ENCODE data around the gene SYCP3. TPM values are rescaled to one million over a fixed set of nuclear protein-coding genes. Genes with fewer than 3 reads are reported as not detected.

The SYCP3 gene
- total RNA-seq, 6 experiments from 2014 or later, result not detected

- no peaks in the 10 kb centered on the region for H3K9me3 Mint-ChIP-seq
- peaks cover 19% of the 10 kb centered on the region for H3K4me1 Mint-ChIP-seq (ENCODE audit: low read depth)
- no peaks in the 10 kb centered on the region for H3K36me3 Mint-ChIP-seq (ENCODE audit: low read depth)
- TF ChIP-seq CTCF (IDR thresholded peaks at IDR 0.05), result no peak
- no peak for DNase-seq
- H3K27me3 Mint-ChIP-seq (ENCODE audit: insufficient read depth), result no peaks in the 10 kb centered on the region
- 0 out of 2 replicates have a peak overlapping the region, but pooled peaks have one; percentile 1 for H3K27ac Mint-ChIP-seq
- H3K4me3 Mint-ChIP-seq, result no peak overlapping the region
These were observed 32.0 kb downstream of the SYCP3 start for GRCh38 chr12:101707131-101707782.

- H3K4me3 Mint-ChIP-seq, result no peak overlapping the region
- no peaks in the 10 kb centered on the region for H3K27me3 Mint-ChIP-seq (ENCODE audit: insufficient read depth)
- DNase-seq, result no peak
- no peak for TF ChIP-seq CTCF (IDR thresholded peaks at IDR 0.05)
- H3K4me1 Mint-ChIP-seq (ENCODE audit: low read depth), result peaks cover 20% of the 10 kb centered on the region
- H3K27ac Mint-ChIP-seq, result no peak overlapping the region
- H3K9me3 Mint-ChIP-seq, result no peaks in the 10 kb centered on the region
- H3K36me3 Mint-ChIP-seq (ENCODE audit: low read depth), result no peaks in the 10 kb centered on the region
These were observed 32.9 kb downstream of the SYCP3 start for GRCh38 chr12:101706403-101706802.

GRCh38 chr12:101703487-101703886 lies 35.8 kb downstream of the SYCP3 start:
- Mint-ChIP-seq H3K36me3 (ENCODE audit: low read depth) (no peaks in the 10 kb centered on the region), H3K4me1 (ENCODE audit: low read depth) (peaks cover 42% of the 10 kb centered on the region), H3K4me3 (no peak overlapping the region), H3K27me3 (ENCODE audit: insufficient read depth) (no peaks in the 10 kb centered on the region), H3K9me3 (no peaks in the 10 kb centered on the region), H3K27ac (no peak overlapping the region)
- no peak for DNase-seq
- TF ChIP-seq CTCF (IDR thresholded peaks at IDR 0.05), result no peak

GRCh38 chr12:101700299-101700820 lies 38.9 kb downstream of the SYCP3 start:
- no peak for DNase-seq
- H3K9me3 Mint-ChIP-seq, result no peaks in the 10 kb centered on the region
- H3K27me3 Mint-ChIP-seq (ENCODE audit: insufficient read depth), result no peaks in the 10 kb centered on the region
- H3K27ac Mint-ChIP-seq, result no peak overlapping the region
- H3K4me1 Mint-ChIP-seq (ENCODE audit: low read depth), result peaks cover 51% of the 10 kb centered on the region
- no peak for TF ChIP-seq CTCF (IDR thresholded peaks at IDR 0.05)
- no peaks in the 10 kb centered on the region for H3K36me3 Mint-ChIP-seq (ENCODE audit: low read depth)
- H3K4me3 Mint-ChIP-seq, result no peak overlapping the region

- no peaks in the 10 kb centered on the region; the same call in 1 of the 2 replicates for H3K27me3 Mint-ChIP-seq (ENCODE audit: insufficient read depth)
- H3K4me3 Mint-ChIP-seq, result peak overlapping the region; percentile 94
- H3K27ac Mint-ChIP-seq, result peak overlapping the region; percentile 85
- peaks cover 5% of the 10 kb centered on the region; the same call in 1 of the 2 replicates for H3K9me3 Mint-ChIP-seq
- H3K4me1 Mint-ChIP-seq (ENCODE audit: low read depth), result peaks cover 55% of the 10 kb centered on the region
- TF ChIP-seq CTCF (IDR thresholded peaks at IDR 0.05), result peak; percentile 37; the same call in 1 of the 2 replicates
- H3K36me3 Mint-ChIP-seq (ENCODE audit: low read depth), result no peaks in the 10 kb centered on the region
- no peak for DNase-seq
These were observed 40.4 kb downstream of the SYCP3 start for GRCh38 chr12:101698800-101699347.
